ENCODE data around the gene TAOK3.

- TF ChIP-seq, protein P1, sequence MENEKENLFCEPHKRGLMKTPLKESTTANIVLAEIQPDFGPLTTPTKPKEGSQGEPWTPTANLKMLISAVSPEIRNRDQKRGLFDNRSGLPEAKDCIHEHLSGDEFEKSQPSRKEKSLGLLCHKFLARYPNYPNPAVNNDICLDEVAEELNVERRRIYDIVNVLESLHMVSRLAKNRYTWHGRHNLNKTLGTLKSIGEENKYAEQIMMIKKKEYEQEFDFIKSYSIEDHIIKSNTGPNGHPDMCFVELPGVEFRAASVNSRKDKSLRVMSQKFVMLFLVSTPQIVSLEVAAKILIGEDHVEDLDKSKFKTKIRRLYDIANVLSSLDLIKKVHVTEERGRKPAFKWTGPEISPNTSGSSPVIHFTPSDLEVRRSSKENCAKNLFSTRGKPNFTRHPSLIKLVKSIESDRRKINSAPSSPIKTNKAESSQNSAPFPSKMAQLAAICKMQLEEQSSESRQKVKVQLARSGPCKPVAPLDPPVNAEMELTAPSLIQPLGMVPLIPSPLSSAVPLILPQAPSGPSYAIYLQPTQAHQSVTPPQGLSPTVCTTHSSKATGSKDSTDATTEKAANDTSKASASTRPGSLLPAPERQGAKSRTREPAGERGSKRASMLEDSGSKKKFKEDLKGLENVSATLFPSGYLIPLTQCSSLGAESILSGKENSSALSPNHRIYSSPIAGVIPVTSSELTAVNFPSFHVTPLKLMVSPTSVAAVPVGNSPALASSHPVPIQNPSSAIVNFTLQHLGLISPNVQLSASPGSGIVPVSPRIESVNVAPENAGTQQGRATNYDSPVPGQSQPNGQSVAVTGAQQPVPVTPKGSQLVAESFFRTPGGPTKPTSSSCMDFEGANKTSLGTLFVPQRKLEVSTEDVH (IDR thresholded peaks at IDR 0.05; ENCODE audit: low read depth, partially characterized antibody): no peak
- TF ChIP-seq KDM1A (IDR thresholded peaks at IDR 0.05): no peak
- no peak for TF ChIP-seq ETV5 (CRISPR knock-in tag; IDR thresholded peaks at IDR 0.05; ENCODE audit: low read depth)
- no peak for TF ChIP-seq MEIS2 (IDR thresholded peaks at IDR 0.05; ENCODE audit: partially characterized antibody)
- no peak for TF ChIP-seq HNRNPL (IDR thresholded peaks at IDR 0.05; ENCODE audit: low read depth, low read length)
- no peak for TF ChIP-seq HMG20A (CRISPR knock-in tag; conservative IDR thresholded peaks at IDR 0.05)
- no peak for TF ChIP-seq BCL6 (CRISPR knock-in tag; IDR thresholded peaks at IDR 0.05)
- no peak for TF ChIP-seq YBX1 (IDR thresholded peaks at IDR 0.05)
- no peak for TF ChIP-seq ZNF639 (CRISPR knock-in tag; conservative IDR thresholded peaks at IDR 0.05 in 1 of 2, IDR thresholded peaks at IDR 0.05 in 1 of 2)
Measured at GRCh38 chr12:118193958-118194357, 178.7 kb downstream of the TAOK3 start.

Data from K562 (cell line).